Activated B cell treated with CpG ODN at 0.5 μM for 24 hours (primary cell): Measurements from ENCODE around the gene LRRC74B. TPM values are rescaled to one million over a fixed set of nuclear protein-coding genes. Genes with fewer than 3 reads are reported as not detected.

Source experiments
- ATAC-seq: fragments of 200-7000 bp; cut with Tn5 transposase; one replicate; pipeline ENCODE4 v1.10.0; 2021; ENCODE audit warnings: low read depth, mild to moderate bottlenecking, moderate library complexity
- CTCF ChIA-PET: fragments of 350-600 bp; sonication (Branson Sonifier 250); formaldehyde crosslinking; loops from one replicate; lab custom pipeline; 2021; ENCODE audit warnings: antibody characterized with exemption; lab: Charles Lee
- POLR2A ChIA-PET: fragments of 350-600 bp; sonication (Branson Sonifier 250); formaldehyde crosslinking; loops from one replicate; lab custom pipeline; 2021; ENCODE audit warnings: antibody characterized with exemption; lab: Charles Lee
- DNase-seq: peaks from one replicate; pipeline ENCODE4 v3.0.0; 2022
- H3K27ac Mint-ChIP-seq: one replicate; pipeline ENCODE4 v1.8.0; 2020; ENCODE audit warnings: mixed read lengths
- H3K27me3 Mint-ChIP-seq: one replicate; pipeline ENCODE4 v1.8.0; 2021; ENCODE audit warnings: mixed read lengths
- H3K36me3 Mint-ChIP-seq: one replicate; pipeline ENCODE4 v1.8.0; 2021; ENCODE audit warnings: low read depth, mixed read lengths
- H3K4me1 Mint-ChIP-seq: one replicate; pipeline ENCODE4 v1.8.0; 2021; ENCODE audit warnings: mixed read lengths
- H3K4me3 Mint-ChIP-seq: one replicate; pipeline ENCODE4 v1.8.0; 2020; ENCODE audit warnings: mild to moderate bottlenecking, mixed read lengths
- H3K9me3 Mint-ChIP-seq: one replicate; pipeline ENCODE4 v1.8.0; 2020; ENCODE audit warnings: mixed read lengths
- intact Hi-C: fragments of 100-400 bp; cut with micrococcal nuclease; formaldehyde crosslinking; loops from one replicate; pipeline ENCODE4 v1.15.1; 2024
- total RNA-seq: library from RNA; stranded (reverse); gene quantifications from 2 replicates; pipeline ENCODE4 v1.2.3, GENCODE V29; 2022
- TF ChIP-seq, protein P1 (sequence below): fragments of 200-600 bp; IDR thresholded peaks from one replicate; pipeline ENCODE4 v1.8.0; 2022; ENCODE audit warnings: antibody characterized with exemption, mild to moderate bottlenecking

The LRRC74B gene
- total RNA-seq, 1 donor from 2014 or later = not detected

DNA sequence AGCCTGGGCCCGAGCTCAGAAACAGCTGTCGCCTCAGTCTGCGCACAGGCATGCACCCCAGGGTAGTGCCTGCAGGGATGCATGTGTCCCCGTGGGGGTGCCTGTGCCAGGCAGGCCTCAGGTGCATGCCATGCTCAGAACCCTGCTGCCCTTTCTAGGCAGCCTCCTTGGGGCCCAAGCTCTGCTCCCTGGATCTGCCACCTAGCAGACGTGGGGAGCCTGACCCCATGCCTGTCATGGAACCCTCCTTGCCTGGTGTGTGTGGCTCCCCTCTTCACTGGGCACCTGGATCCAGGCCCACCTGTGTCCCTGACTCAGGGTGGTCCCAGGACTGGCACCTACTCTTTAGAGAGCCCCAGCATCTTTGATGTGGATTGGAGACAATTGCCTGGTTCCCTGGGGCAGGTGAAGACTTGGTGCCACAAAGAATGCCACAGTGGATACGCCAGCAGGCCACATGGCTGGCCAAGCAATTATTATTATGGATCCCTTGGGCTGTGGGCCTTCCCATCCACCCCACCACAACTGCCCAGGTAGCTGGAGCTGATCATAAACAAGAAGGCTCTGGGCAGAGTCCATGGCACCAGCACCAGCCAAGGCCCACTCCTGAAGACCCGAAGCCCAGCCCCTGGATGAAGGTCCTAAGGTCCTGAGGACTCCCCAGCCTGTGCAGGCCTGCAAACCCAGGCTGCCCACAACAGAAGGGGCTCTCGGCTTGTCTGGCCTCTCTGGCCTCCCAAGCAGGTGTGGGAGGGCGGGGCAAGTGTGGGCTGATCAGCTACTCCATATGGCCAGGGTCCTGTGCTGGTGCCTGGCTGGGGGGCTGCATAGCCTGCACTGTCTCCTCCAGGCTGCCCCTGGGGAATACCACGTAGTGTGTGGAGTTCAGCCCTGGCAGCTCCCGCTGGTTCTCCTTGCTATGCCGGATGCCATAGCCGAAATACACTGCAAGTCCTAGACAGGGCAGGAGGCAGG, 17.2 kb upstream of the LRRC74B start:
- H3K36me3 Mint-ChIP-seq = no peaks in the 10 kb centered on the region
- DNase-seq (no peak), ATAC-seq (no peak)
- no peaks in the 10 kb centered on the region for H3K9me3 Mint-ChIP-seq
- no peak overlapping the region for H3K4me3 Mint-ChIP-seq
- H3K4me1 Mint-ChIP-seq = peaks cover 3% of the 10 kb centered on the region
- TF ChIP-seq, protein P1, sequence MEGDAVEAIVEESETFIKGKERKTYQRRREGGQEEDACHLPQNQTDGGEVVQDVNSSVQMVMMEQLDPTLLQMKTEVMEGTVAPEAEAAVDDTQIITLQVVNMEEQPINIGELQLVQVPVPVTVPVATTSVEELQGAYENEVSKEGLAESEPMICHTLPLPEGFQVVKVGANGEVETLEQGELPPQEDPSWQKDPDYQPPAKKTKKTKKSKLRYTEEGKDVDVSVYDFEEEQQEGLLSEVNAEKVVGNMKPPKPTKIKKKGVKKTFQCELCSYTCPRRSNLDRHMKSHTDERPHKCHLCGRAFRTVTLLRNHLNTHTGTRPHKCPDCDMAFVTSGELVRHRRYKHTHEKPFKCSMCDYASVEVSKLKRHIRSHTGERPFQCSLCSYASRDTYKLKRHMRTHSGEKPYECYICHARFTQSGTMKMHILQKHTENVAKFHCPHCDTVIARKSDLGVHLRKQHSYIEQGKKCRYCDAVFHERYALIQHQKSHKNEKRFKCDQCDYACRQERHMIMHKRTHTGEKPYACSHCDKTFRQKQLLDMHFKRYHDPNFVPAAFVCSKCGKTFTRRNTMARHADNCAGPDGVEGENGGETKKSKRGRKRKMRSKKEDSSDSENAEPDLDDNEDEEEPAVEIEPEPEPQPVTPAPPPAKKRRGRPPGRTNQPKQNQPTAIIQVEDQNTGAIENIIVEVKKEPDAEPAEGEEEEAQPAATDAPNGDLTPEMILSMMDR = no peak
- CTCF ChIA-PET = no interaction called here
- peaks cover 23% of the 10 kb centered on the region for H3K27me3 Mint-ChIP-seq
- H3K27ac Mint-ChIP-seq = no peak overlapping the region
- intact Hi-C loops = no loop called here
- POLR2A ChIA-PET = interaction anchor here (0.6 kb wide), 1 partner anchor 47 kb away, joined by 3 read pairs; the partner anchor contains the start of gene LZTR1

DNA sequence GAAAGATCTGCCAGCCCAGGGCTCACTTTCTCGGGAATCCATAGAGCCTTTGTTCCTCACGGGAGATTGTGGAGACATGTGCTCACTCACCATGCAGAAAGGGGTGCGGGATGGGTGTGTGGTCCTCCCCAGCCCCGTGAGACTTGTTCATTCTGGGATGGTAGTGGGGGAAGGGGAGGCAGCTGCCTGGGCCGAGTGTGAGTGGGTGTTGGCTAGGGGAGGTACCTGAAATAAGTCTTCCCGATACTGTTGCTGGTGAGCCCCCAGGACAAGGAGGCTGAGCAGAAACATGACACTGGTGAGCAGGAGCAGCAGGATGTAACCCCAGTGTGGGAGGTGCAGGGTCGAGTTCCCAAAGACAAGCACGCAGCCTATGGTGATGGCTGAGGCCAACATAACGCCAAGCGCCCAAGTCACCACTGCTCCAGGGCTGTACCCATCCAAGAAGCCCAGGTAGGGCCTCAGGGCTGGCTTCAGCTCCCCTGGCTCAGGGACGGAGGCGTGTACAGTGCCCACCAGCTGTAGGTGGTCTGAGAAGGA, 16.2 kb upstream of the LRRC74B start:
- TF ChIP-seq, protein P1 = no peak
- intact Hi-C loops = no loop called here
- no peak for DNase-seq
- Mint-ChIP-seq H3K4me3 (no peak overlapping the region), H3K27me3 (peaks cover 25% of the 10 kb centered on the region), H3K27ac (no peak overlapping the region), H3K4me1 (peaks cover 3% of the 10 kb centered on the region), H3K36me3 (no peaks in the 10 kb centered on the region), H3K9me3 (no peaks in the 10 kb centered on the region)
- POLR2A ChIA-PET = no interaction called here
- ATAC-seq = no peak
- CTCF ChIA-PET = no interaction called here

DNA sequence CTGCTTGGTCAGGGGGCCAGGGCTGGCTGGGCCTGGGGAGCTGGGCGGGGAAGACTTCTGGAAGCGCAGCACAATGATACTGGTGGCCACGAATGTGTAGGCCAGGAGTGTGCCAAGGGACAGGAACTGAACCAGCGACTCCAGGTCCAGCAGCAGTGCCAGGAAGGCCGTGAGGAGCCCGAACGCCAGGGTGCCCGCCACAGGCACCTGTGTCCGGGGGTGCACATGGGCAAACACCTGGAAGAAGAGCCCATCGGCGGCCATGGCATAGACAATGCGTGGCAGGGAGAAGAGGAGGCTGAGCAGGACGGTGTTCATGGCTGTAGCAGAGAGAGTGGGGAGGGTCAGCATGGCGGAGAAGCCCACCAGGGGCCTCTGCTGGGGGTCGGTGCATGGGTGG, 15.7 kb upstream of the LRRC74B start:
- CTCF ChIA-PET = no interaction called here
- POLR2A ChIA-PET = no interaction called here
- intact Hi-C loops = no loop called here
- peaks cover 3% of the 10 kb centered on the region for H3K4me1 Mint-ChIP-seq
- no peak overlapping the region for H3K27ac Mint-ChIP-seq
- no peaks in the 10 kb centered on the region for H3K36me3 Mint-ChIP-seq
- no peak overlapping the region for H3K4me3 Mint-ChIP-seq
- no peaks in the 10 kb centered on the region for H3K9me3 Mint-ChIP-seq
- TF ChIP-seq, protein P1 = no peak
- DNase-seq (no peak), ATAC-seq (no peak)
- H3K27me3 Mint-ChIP-seq = peaks cover 27% of the 10 kb centered on the region

GRCh38 chr22:21030621-21031544, 14.9 kb upstream of the LRRC74B start:
- Mint-ChIP-seq H3K27ac (no peak overlapping the region), H3K27me3 (peaks cover 27% of the 10 kb centered on the region), H3K9me3 (no peaks in the 10 kb centered on the region), H3K36me3 (no peaks in the 10 kb centered on the region), H3K4me1 (no peaks in the 10 kb centered on the region), H3K4me3 (no peak overlapping the region)
- ATAC-seq = no peak
- intact Hi-C loops = no loop called here
- ChIA-PET POLR2A (no interaction called here), CTCF (no interaction called here)
- TF ChIP-seq, protein P1 = no peak
- DNase-seq = no peak
